H9 (cell line): ENCODE data around the gene CMTM8. TPM values are rescaled to one million over a fixed set of nuclear protein-coding genes. Genes with fewer than 3 reads are reported as not detected.

Experiments
- DNase-seq: peaks from one replicate; pipeline ENCODE4 v3.0.0-alpha.2; 2017
- H2AFZ ChIP-seq: one replicate; pipeline ENCODE4 v1.6.1; 2013; ENCODE audit warnings: mild to moderate bottlenecking, low read length, control low read depth, moderate library complexity
- H2AK5ac ChIP-seq: 2 replicates; pipeline ENCODE4 v1.6.1; 2013; ENCODE audit warnings: low read length, control low read depth, mixed read lengths; ENCODE audit not compliant: insufficient read length
- H2BK120ac ChIP-seq: one replicate; pipeline ENCODE4 v1.6.1; 2013; ENCODE audit warnings: low read depth, mild to moderate bottlenecking, low read length, control low read depth, inconsistent platforms; ENCODE audit not compliant: poor library complexity, severe bottlenecking
- H2BK12ac ChIP-seq: 2 replicates; pipeline ENCODE4 v1.6.1; 2013; ENCODE audit warnings: low read length, control low read depth, mixed read lengths, low read depth; ENCODE audit not compliant: insufficient read length
- H2BK15ac ChIP-seq: 2 replicates; pipeline ENCODE4 v1.6.1; 2013; ENCODE audit warnings: low read depth, low read length, control low read depth
- H2BK20ac ChIP-seq: one replicate; pipeline ENCODE4 v1.6.1; 2013; ENCODE audit warnings: low read depth, mild to moderate bottlenecking, low read length, control low read depth, inconsistent platforms; ENCODE audit not compliant: poor library complexity, severe bottlenecking
- H2BK5ac ChIP-seq: 2 replicates; pipeline ENCODE4 v1.6.1; 2013; ENCODE audit warnings: low read length, control low read depth, mixed read lengths; ENCODE audit not compliant: insufficient read length
- H3K14ac ChIP-seq: 2 replicates; pipeline ENCODE4 v1.6.1; 2013; ENCODE audit warnings: low read length, control low read depth; ENCODE audit not compliant: insufficient read depth
- H3K18ac ChIP-seq: 2 replicates; pipeline ENCODE4 v1.6.1; 2013; ENCODE audit warnings: low read depth, mild to moderate bottlenecking, mixed read lengths, low read length, control low read depth; ENCODE audit not compliant: insufficient read length
- H3K23ac ChIP-seq: 2 replicates; pipeline ENCODE4 v1.6.1; 2013; ENCODE audit warnings: low read length, control low read depth, mixed read lengths, low read depth; ENCODE audit not compliant: insufficient read length
- H3K23me2 ChIP-seq: 2 replicates; pipeline ENCODE4 v1.6.1; 2013; ENCODE audit warnings: low read depth, mild to moderate bottlenecking, mixed read lengths, low read length, control low read depth; ENCODE audit not compliant: insufficient read length, poor library complexity, severe bottlenecking
- H3K27ac ChIP-seq: 2 replicates; pipeline ENCODE4 v1.5.1; 2013; ENCODE audit warnings: low read length, control low read depth, mixed read lengths, low read depth; ENCODE audit not compliant: insufficient read length
- H3K27me3 ChIP-seq: 2 replicates; pipeline ENCODE4 v1.6.1; 2013; ENCODE audit warnings: low read length, control low read depth, inconsistent platforms; ENCODE audit not compliant: insufficient read depth
- H3K4ac ChIP-seq: 2 replicates; pipeline ENCODE4 v1.6.1; 2013; ENCODE audit warnings: low read depth, mild to moderate bottlenecking, control low read depth, inconsistent platforms, low read length, moderate library complexity
- H3K4me1 ChIP-seq: 2 replicates; pipeline ENCODE4 v1.6.1; 2013; ENCODE audit warnings: low read length, control low read depth, inconsistent platforms; ENCODE audit not compliant: insufficient read depth
- H3K4me2 ChIP-seq: 2 replicates; pipeline ENCODE4 v1.6.1; 2013; ENCODE audit warnings: low read length, control low read depth, mixed read lengths; ENCODE audit not compliant: insufficient read length, insufficient read depth
- H3K56ac ChIP-seq: 2 replicates; pipeline ENCODE4 v1.6.1; 2013; ENCODE audit warnings: low read depth, mild to moderate bottlenecking, mixed read lengths, low read length, control low read depth; ENCODE audit not compliant: insufficient read length
- H3K79me1 ChIP-seq: 2 replicates; pipeline ENCODE4 v1.6.1; 2013; ENCODE audit warnings: low read depth, mild to moderate bottlenecking, moderate library complexity, low read length, control low read depth, inconsistent platforms; ENCODE audit not compliant: insufficient read depth, poor library complexity, severe bottlenecking
- H3K79me2 ChIP-seq: 2 replicates; pipeline ENCODE4 v1.6.1; 2013; ENCODE audit warnings: low read length, control low read depth, inconsistent platforms; ENCODE audit not compliant: insufficient read depth
- H3K9ac ChIP-seq: 2 replicates; pipeline ENCODE4 v1.6.1; 2013; ENCODE audit warnings: low read length, control low read depth, mixed read lengths; ENCODE audit not compliant: insufficient read length; ENCODE audit errors: extremely low read depth
- H3K9me3 ChIP-seq: one replicate; pipeline ENCODE4 v1.6.1; 2013; ENCODE audit warnings: low read depth, low read length, inconsistent platforms; ENCODE audit not compliant: control insufficient read depth
- H3T11ph ChIP-seq: one replicate; pipeline ENCODE4 v1.6.1; 2013; ENCODE audit warnings: mild to moderate bottlenecking, low read length, control low read depth, inconsistent platforms
- H4K20me1 ChIP-seq: one replicate; pipeline ENCODE4 v1.6.1; 2013; ENCODE audit not compliant: control insufficient read depth, insufficient read length, insufficient read depth
- H4K5ac ChIP-seq: 2 replicates; pipeline ENCODE4 v1.6.1; 2013; ENCODE audit warnings: low read depth, mild to moderate bottlenecking, mixed read lengths, low read length, control low read depth; ENCODE audit not compliant: insufficient read length
- H4K8ac ChIP-seq: replicated peaks from 2 replicates; pipeline ENCODE4 v1.6.1; 2013; ENCODE audit warnings: low read length, control low read depth, mixed read lengths, low read depth; ENCODE audit not compliant: insufficient read length
- H4K91ac ChIP-seq: 2 replicates; pipeline ENCODE4 v1.6.1; 2013; ENCODE audit warnings: low read depth, mild to moderate bottlenecking, moderate library complexity, mixed read lengths, low read length, control low read depth; ENCODE audit not compliant: insufficient read length
- H3K27ac Mint-ChIP-seq, 3 experiments: 2 replicates in 2 of 3; 3 replicates in 1 of 3; pipeline ENCODE4 v1.8.0; 2020 to 2021; ENCODE audit warnings: mixed read lengths in 3 of 3, mild to moderate bottlenecking in 1 of 3, moderate library complexity in 1 of 3
- H3K27me3 Mint-ChIP-seq: 2 replicates; pipeline ENCODE4 v1.8.0; 2021; ENCODE audit warnings: low read depth, mild to moderate bottlenecking, moderate library complexity, mixed read lengths
- H3K36me3 Mint-ChIP-seq, 3 experiments: 2 replicates in 2 of 3; 3 replicates in 1 of 3; pipeline ENCODE4 v1.8.0; 2020 to 2021; ENCODE audit warnings: low read depth in 3 of 3, mixed read lengths in 3 of 3; ENCODE audit not compliant: insufficient read depth in 1 of 3
- H3K4me1 Mint-ChIP-seq, 2 experiments: 2 replicates each; pipeline ENCODE4 v1.8.0; 2020; ENCODE audit warnings: mixed read lengths in 2 of 2
- H3K4me3 Mint-ChIP-seq, 2 experiments: 2 replicates in 1 of 2; 3 replicates in 1 of 2; pipeline ENCODE4 v1.8.0; 2020 to 2021; ENCODE audit warnings: mild to moderate bottlenecking in 2 of 2, mixed read lengths in 2 of 2, moderate library complexity in 1 of 2
- H3K9me3 Mint-ChIP-seq, 2 experiments: 2 replicates in 1 of 2; 3 replicates in 1 of 2; pipeline ENCODE4 v1.8.0; 2020; ENCODE audit warnings: mild to moderate bottlenecking in 2 of 2, mixed read lengths in 2 of 2, moderate library complexity in 1 of 2
- WGBS: extraction: QIAGEN DNeasy Blood & Tissue Kit; methylation state at CpG from one replicate; pipeline ENCODE4 v1.1.7; 2013; ENCODE audit warnings: missing lambda C conversion rate, low lambda C conversion rate, mixed read lengths; ENCODE audit not compliant: insufficient read length; ENCODE audit errors: extremely low coverage; 5-methylcytosine and 5-hydroxymethylcytosine counted together
- total RNA-seq: library from RNA; stranded (reverse); gene quantifications from 2 replicates; pipeline ENCODE4 v1.2.1, GENCODE V29; 2021
- TF ChIP-seq, protein P1 (sequence below): fragments of 200-600 bp; sonication (generic); conservative IDR thresholded peaks from 3 replicates; pipeline ENCODE4 v1.8.0; 2021; ENCODE audit warnings: antibody characterized with exemption, mild to moderate bottlenecking

Gene CMTM8
- total RNA-seq, 1 experiment from 2014 or later, result 4.0 TPM

DNA sequence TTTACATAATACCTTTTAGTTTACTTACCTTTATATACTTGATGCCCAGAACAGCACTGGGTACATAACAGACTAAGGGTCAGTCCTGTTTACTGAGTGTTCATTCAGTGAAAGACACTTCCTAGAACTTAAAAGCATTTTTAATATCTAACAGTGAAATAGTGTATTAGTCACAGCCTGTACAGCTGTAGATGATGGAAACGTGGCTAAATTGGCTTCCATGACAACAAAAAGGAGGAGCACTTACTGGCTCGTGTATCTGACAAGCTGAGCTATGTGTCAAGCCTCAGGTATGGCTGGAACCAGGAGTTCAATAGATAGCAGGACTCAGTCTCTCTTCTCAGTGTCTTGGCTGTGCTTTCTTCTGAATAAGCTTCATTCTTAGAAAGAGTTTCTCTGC, 40.2 kb downstream of the CMTM8 start:
- Histone ChIP-seq H2BK15ac (no peak overlapping the region), H3K18ac (no peak overlapping the region), H4K8ac (no peak overlapping the region), H2BK120ac (no peak overlapping the region), H3K4me1 (no peaks in the 10 kb centered on the region), H3K27me3 (no peaks in the 10 kb centered on the region), H3K79me2 (0 out of 2 replicates have a peak, but pooled peaks cover 2% of the 10 kb centered on the region), H2BK12ac (no peak overlapping the region), H3K9me3 (no peaks in the 10 kb centered on the region), H3K14ac (no peak overlapping the region), H3K4ac (no peak overlapping the region), H3K56ac (no peak overlapping the region), H3K4me2 (no peak overlapping the region), H3K79me1 (no peaks in the 10 kb centered on the region), H3K9ac (no peak overlapping the region), H3K23ac (no peak overlapping the region), H2AFZ (no peak overlapping the region), H4K5ac (no peak overlapping the region), H2AK5ac (no peak overlapping the region), H4K20me1 (no peaks in the 10 kb centered on the region), H4K91ac (no peak overlapping the region), H2BK5ac (no peak overlapping the region), H3K27ac (no peak overlapping the region), H2BK20ac (no peak overlapping the region), H3T11ph (no peak overlapping the region), H3K23me2 (no peaks in the 10 kb centered on the region)
- no peaks in the 10 kb centered on the region for H3K9me3 Mint-ChIP-seq
- no peak for DNase-seq
- TF ChIP-seq, protein P1, sequence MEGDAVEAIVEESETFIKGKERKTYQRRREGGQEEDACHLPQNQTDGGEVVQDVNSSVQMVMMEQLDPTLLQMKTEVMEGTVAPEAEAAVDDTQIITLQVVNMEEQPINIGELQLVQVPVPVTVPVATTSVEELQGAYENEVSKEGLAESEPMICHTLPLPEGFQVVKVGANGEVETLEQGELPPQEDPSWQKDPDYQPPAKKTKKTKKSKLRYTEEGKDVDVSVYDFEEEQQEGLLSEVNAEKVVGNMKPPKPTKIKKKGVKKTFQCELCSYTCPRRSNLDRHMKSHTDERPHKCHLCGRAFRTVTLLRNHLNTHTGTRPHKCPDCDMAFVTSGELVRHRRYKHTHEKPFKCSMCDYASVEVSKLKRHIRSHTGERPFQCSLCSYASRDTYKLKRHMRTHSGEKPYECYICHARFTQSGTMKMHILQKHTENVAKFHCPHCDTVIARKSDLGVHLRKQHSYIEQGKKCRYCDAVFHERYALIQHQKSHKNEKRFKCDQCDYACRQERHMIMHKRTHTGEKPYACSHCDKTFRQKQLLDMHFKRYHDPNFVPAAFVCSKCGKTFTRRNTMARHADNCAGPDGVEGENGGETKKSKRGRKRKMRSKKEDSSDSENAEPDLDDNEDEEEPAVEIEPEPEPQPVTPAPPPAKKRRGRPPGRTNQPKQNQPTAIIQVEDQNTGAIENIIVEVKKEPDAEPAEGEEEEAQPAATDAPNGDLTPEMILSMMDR, result no peak
- H3K27ac Mint-ChIP-seq, result no peak overlapping the region
- H3K4me3 Mint-ChIP-seq, result no peak overlapping the region
- no CpG with 5 or more reads among the region's 2 CpGs for WGBS
- no peaks in the 10 kb centered on the region for H3K27me3 Mint-ChIP-seq
- no peaks in the 10 kb centered on the region for H3K36me3 Mint-ChIP-seq
- H3K4me1 Mint-ChIP-seq, result peaks cover 7% of the 10 kb centered on the region in 2 experiments; a peak in 2 of 4 replicates
